ENCODE data around the gene TFG.

The TFG gene

DNA sequence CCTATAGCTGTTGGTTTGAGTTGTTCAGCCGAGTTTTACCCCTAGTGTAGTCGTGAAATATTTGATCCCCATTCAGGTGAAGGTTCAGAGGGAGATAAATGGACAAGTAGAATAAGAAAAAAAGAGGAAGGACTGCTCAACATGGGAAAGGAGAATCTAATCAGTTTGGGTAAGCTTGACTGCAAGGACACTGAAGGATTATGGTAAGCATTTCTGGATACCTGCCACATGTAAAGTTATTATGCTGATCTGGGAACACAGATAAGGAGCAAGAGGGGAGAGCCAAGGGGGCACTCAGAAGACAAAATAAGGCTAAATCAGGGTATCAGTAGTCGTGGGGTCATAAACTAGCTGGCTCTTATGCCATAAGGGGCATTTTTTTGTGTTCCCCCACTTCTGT lies 49.9 kb downstream of the TFG start:
- DNase-seq (ENCODE audit: extremely low read depth, low read depth) = no peak
- TF ChIP-seq, protein P1, sequence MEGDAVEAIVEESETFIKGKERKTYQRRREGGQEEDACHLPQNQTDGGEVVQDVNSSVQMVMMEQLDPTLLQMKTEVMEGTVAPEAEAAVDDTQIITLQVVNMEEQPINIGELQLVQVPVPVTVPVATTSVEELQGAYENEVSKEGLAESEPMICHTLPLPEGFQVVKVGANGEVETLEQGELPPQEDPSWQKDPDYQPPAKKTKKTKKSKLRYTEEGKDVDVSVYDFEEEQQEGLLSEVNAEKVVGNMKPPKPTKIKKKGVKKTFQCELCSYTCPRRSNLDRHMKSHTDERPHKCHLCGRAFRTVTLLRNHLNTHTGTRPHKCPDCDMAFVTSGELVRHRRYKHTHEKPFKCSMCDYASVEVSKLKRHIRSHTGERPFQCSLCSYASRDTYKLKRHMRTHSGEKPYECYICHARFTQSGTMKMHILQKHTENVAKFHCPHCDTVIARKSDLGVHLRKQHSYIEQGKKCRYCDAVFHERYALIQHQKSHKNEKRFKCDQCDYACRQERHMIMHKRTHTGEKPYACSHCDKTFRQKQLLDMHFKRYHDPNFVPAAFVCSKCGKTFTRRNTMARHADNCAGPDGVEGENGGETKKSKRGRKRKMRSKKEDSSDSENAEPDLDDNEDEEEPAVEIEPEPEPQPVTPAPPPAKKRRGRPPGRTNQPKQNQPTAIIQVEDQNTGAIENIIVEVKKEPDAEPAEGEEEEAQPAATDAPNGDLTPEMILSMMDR (IDR thresholded peaks at IDR 0.05; ENCODE audit: low read depth, low read length) = no peak

DNA sequence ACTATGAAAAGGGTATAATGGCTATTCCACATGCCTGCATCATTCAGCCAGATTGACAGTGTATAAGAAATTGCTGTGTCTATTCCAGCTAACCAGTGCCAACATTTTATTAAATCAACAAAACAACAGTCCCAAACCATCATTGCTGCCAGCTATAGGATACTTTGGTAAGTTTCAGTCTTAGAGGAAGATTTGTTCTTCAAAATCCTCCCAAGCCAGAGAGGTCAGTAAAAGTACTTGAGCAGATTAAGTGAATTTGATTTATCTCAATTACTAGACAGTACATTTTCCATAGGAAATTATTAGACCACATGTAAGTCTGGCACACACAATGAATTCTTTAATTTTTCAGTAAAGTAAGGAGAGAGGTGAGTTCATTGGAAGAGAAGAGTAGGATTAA lies 50.7 kb downstream of the TFG start:
- TF ChIP-seq, protein P1 (IDR thresholded peaks at IDR 0.05; ENCODE audit: low read depth, low read length) = no peak
- DNase-seq (ENCODE audit: extremely low read depth, low read depth) = no peak

DNA sequence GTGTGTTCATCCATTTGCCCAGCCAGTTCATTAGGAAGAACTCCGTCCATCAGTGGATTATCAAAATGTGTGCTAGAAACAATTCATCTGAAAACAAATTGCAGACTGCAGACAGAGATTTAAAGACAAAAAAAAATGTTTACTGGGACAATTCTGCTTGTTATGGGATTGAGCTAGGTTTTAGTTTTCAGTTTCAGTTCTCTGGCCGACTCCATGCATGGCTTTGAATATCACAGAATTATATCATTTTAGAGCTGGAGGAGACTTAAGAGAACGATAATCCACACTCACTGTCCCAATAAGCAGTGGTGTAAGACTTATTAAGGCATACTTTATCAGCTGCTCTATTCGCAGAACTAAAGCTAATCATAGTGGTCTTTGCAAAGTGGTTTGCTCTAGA lies 51.1 kb downstream of the TFG start:
- DNase-seq (ENCODE audit: extremely low read depth, low read depth) = no peak
- TF ChIP-seq, protein P1 (IDR thresholded peaks at IDR 0.05; ENCODE audit: low read depth, low read length) = no peak

- DNase-seq (ENCODE audit: extremely low read depth, low read depth) = no peak
- TF ChIP-seq, protein P1 (IDR thresholded peaks at IDR 0.05; ENCODE audit: low read depth, low read length) = no peak; the same call in 1 of the 2 replicates
These were observed 52.1 kb downstream of the TFG start for GRCh38 chr3:100761211-100761942.

- TF ChIP-seq, protein P1 (IDR thresholded peaks at IDR 0.05; ENCODE audit: low read depth, low read length) = no peak
- DNase-seq (ENCODE audit: extremely low read depth, low read depth) = no peak
These were observed 52.7 kb downstream of the TFG start for GRCh38 chr3:100761951-100762350.

DNA sequence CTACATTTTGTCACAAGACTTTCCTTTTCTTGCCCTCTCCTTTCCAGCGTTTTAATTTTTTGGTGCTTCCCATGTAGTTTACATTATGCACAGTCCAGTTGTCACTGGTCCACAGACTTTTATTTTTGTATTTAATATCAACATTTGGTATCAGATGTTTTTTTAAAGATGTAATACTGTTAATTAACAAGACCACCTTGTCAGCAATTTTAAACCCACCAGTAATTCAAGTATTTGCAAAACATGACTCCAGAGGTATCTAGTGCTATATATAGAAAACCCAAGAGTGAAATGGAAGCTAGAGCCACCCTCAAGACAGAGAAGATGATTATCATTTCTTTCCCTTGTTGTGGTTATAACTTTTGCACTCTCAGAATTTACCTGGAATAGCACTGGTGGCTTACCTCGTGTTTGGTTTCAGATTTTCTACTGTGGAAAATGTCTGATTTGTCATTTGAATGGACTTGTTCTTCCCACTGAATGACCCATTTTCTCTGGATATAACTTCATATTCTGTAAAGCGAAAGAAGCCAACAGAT lies 56.2 kb downstream of the TFG start:
- TF ChIP-seq, protein P1 (IDR thresholded peaks at IDR 0.05; ENCODE audit: low read depth, low read length) = no peak

GRCh38 chr3:100766069-100766468 lies 56.8 kb downstream of the TFG start:
- DNase-seq (ENCODE audit: extremely low read depth, low read depth) = no peak
- TF ChIP-seq, protein P1 (IDR thresholded peaks at IDR 0.05; ENCODE audit: low read depth, low read length) = no peak

More for the DNA sequence above, 56.2 kb downstream of the TFG start:
- DNase-seq (ENCODE audit: extremely low read depth, low read depth) = no peak
